Stimulated activated CD8-positive, alpha-beta memory T cell treated with anti-CD3 and anti-CD28 coated beads, Interleukin-4, amount 100 ng/mL, for 48 hours (primary cell): ENCODE results near the gene HOXD8.

Source experiments
- DNase-seq: peaks from one replicate; pipeline ENCODE4 v3.0.0-alpha.2; 2020

The HOXD8 gene

GRCh38 chr2:176117162-176117822, 12.2 kb upstream of the HOXD8 start:
- DNase-seq, result no peak

GRCh38 chr2:176117823-176118371, 11.6 kb upstream of the HOXD8 start:
- DNase-seq, result no peak

- DNase-seq, result no peak
Measured at GRCh38 chr2:176118601-176119339, 10.7 kb upstream of the HOXD8 start.

GRCh38 chr2:176120364-176121189, 8.9 kb upstream of the HOXD8 start:
- DNase-seq, result no peak

GRCh38 chr2:176121190-176122051, 8.1 kb upstream of the HOXD8 start:
- no peak for DNase-seq

GRCh38 chr2:176122052-176122682, 7.3 kb upstream of the HOXD8 start:
- DNase-seq, result no peak

- peak; percentile 50 for DNase-seq
Measured at GRCh38 chr2:176122683-176123410, 6.7 kb upstream of the HOXD8 start, which contains the start of gene HOXD9. TSS of gene HOXD9 (plus strand) at chr2:176122719. CDS start at chr2:176122769, 50 bp downstream.

- no peak for DNase-seq
Measured at GRCh38 chr2:176123411-176124109, 5.9 kb upstream of the HOXD8 start.

GRCh38 chr2:176124110-176124946, 5.2 kb upstream of the HOXD8 start:
- no peak for DNase-seq

GRCh38 chr2:176124947-176125771, 4.3 kb upstream of the HOXD8 start:
- DNase-seq, result no peak

GRCh38 chr2:176125772-176126054, 3.8 kb upstream of the HOXD8 start:
- no peak for DNase-seq

- DNase-seq, result peak; percentile 83
Measured at GRCh38 chr2:176126929-176127773, 2.4 kb upstream of the HOXD8 start.

- no peak for DNase-seq
Measured at GRCh38 chr2:176127774-176128072, 1.8 kb upstream of the HOXD8 start.

GRCh38 chr2:176128172-176128981, 1.1 kb upstream of the HOXD8 start:
- no peak for DNase-seq

- no peak for DNase-seq
Measured at GRCh38 chr2:176129813-176130146, 275 bp downstream of the HOXD8 start.

- peak; percentile 53 for DNase-seq
Measured at GRCh38 chr2:176130147-176130956, 847 bp downstream of the HOXD8 start.
